ENCODE measurements around the gene SNAI1. TPM values are rescaled to one million over a fixed set of nuclear protein-coding genes. Genes with fewer than 3 reads are reported as not detected.

The SNAI1 gene
- total RNA-seq, result 1 to 10 TPM in 2 of 3 donors, under 1 TPM in 1; 0.80 to 5.0 (median 4.3) TPM

GRCh38 chr20:49982346-49983122 is at the start of gene SNAI1:
TSS of gene SNAI1 (plus strand) at chr20:49982980. CDS start at chr20:49983060, 80 bp downstream.
- peak; percentile 61 to 78 for DNase-seq (ENCODE audit: low spot score in 2 of 2)
- no peaks in the 10 kb centered on the region for H3K27me3 ChIP-seq
- intact Hi-C loops (cut with DNase I; ENCODE audit: low total_unique reads), result no loop called here
- no peaks in the 10 kb centered on the region for H3K9me3 ChIP-seq
- TF ChIP-seq CTCF (IDR thresholded peaks at IDR 0.05) (peak in 2 of 3 donors; percentile 42 to 59), POLR2A (IDR thresholded peaks at IDR 0.05) (peak; percentile 74), POLR2AphosphoS5 (IDR thresholded peaks at IDR 0.05) (peak; percentile 92 to 97 (median 93))
- peak within 1 kb of the TSS; percentile 50 to 72 for H3K27ac ChIP-seq
- H3K4me1 ChIP-seq, result peaks cover 4 to 6% of the 10 kb centered on the region in 2 donors
- peak within 1 kb of the TSS; percentile 41 to 72 (median 59) for H3K4me3 ChIP-seq
- H3K36me3 ChIP-seq, result no peaks in the 10 kb centered on the region

DNA sequence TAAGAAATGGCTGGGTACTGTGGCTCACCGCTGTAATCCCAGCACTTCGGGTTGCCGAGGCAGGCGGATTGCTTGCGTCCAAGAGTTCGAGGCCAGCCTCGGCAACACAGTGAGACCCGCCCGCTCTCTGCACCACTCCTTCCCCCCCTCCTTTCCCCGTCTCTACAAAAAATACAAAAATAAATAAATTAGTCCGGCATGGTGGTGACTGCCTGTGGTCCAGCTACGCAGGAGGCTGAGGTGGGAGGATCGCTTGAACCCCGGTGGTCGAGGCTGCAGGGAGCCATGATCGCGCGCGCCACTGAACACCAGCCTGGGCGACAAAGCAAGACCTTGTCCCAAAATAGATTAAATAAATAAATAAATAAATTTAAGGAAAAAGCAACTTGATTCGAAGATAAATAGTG is 47.0 kb upstream of the SNAI1 start:
- H3K4me1 ChIP-seq, result peaks cover 0 to 20% of the 10 kb centered on the region in 2 donors
- TF ChIP-seq POLR2A (IDR thresholded peaks at IDR 0.05) (no peak), POLR2AphosphoS5 (IDR thresholded peaks at IDR 0.05) (no peak), CTCF (IDR thresholded peaks at IDR 0.05) (no peak)

GRCh38 chr20:49936153-49937026 is 46.4 kb upstream of the SNAI1 start, which contains the start of gene RNF114:
TSS of gene RNF114 (plus strand) at chr20:49936397. CDS start at chr20:49936413, 16 bp downstream.
- intact Hi-C loops (cut with DNase I; ENCODE audit: low total_unique reads), result no loop called here
- Histone ChIP-seq H3K4me3 (peak within 1 kb of the TSS; percentile 98 to 100 (median 100)), H3K36me3 (no peaks in the 10 kb centered on the region), H3K27ac (peak within 1 kb of the TSS; percentile 96 to 97), H3K9me3 (no peaks in the 10 kb centered on the region), H3K4me1 (peaks cover 0 to 20% of the 10 kb centered on the region in 2 donors), H3K27me3 (no peaks in the 10 kb centered on the region)
- TF ChIP-seq POLR2A (IDR thresholded peaks at IDR 0.05), result peak; percentile 87
- TF ChIP-seq CTCF (IDR thresholded peaks at IDR 0.05), result no peak
- peak; percentile 94 to 99 (median 96) for TF ChIP-seq POLR2AphosphoS5 (IDR thresholded peaks at IDR 0.05)
- DNase-seq (ENCODE audit: low spot score in 2 of 2), result peak; percentile 91 to 92

More for the DNA sequence above, 47.0 kb upstream of the SNAI1 start:
- peak overlapping the region; percentile 33 to 96 for H3K27ac ChIP-seq
- H3K27me3 ChIP-seq, result no peaks in the 10 kb centered on the region
- DNase-seq (ENCODE audit: low spot score in 2 of 2), result no peak
- intact Hi-C loops (cut with DNase I; ENCODE audit: low total_unique reads), result loop anchor here (2.0 kb wide), 1 partner anchor 53 kb away; no protein-coding TSS in a partner anchor
- no peaks in the 10 kb centered on the region for H3K36me3 ChIP-seq
- peak overlapping the region; percentile 98 to 100 (median 100) for H3K4me3 ChIP-seq
- no peaks in the 10 kb centered on the region for H3K9me3 ChIP-seq

DNA sequence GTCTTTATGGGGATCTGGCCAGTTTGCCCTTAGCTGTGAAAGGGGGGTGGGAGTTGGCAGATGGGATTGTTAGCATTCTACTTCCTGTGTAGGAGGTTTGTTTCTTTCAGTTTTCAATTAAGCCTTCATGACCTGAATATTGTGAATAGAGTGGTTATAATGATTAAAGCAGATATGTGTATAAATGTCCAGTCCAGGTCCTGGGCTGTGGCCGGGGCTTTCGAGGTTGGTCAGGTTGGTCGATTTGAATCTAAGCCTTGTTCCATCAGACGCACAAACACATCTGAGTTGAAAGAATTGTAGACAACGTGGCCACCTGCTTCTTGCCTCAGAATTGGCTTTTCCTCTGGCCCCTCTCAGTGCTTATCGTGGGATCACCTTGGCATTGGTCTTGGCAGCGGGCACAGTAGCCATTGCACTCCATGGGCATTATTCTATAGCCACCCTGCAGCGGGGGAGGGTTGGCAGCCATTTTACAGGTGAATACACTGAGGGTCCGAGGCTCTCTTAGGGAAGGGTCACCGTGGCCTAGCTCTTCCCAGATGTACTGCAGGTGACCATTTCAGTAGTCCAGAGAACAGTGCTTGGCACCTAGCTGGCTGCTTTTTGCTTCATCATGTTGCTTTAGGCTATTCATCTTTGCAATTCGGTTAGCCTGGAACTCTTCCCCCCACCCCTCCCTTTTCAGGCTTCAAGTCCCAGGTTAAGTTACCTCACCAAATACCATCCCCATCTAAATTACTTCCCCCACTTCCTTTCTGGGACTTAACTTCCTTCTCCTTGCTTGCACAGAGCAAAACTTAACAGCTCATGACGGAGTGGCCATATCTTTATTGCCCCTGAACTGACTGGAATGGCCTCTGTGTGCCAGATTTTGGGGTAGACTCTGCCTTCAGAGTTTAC is 45.5 kb upstream of the SNAI1 start:
- intact Hi-C loops (cut with DNase I; ENCODE audit: low total_unique reads), result no loop called here
- no peak for DNase-seq (ENCODE audit: low spot score in 2 of 2)
- peaks cover 0 to 20% of the 10 kb centered on the region in 2 donors for H3K4me1 ChIP-seq

More for the DNA sequence above, 45.5 kb upstream of the SNAI1 start:
- Histone ChIP-seq H3K4me3 (peak overlapping the region; percentile 98 to 100 (median 100)), H3K27ac (peak overlapping the region; percentile 96 to 97), H3K36me3 (no peaks in the 10 kb centered on the region), H3K9me3 (no peaks in the 10 kb centered on the region), H3K27me3 (no peaks in the 10 kb centered on the region)
- TF ChIP-seq POLR2A (IDR thresholded peaks at IDR 0.05) (no peak), CTCF (IDR thresholded peaks at IDR 0.05) (no peak), POLR2AphosphoS5 (IDR thresholded peaks at IDR 0.05) (no peak)

Data from breast epithelium (tissue), 4 donors.